Measurements from ENCODE around the gene SH3BP5. TPM values are rescaled to one million over a fixed set of nuclear protein-coding genes. Genes with fewer than 3 reads are reported as not detected.

SH3BP5 gene
- total and polyA plus RNA-seq, 2 donors (not counting 1 experiment from before 2014, with no cell fraction given): 6.7 to 12.9 TPM

GRCh38 chr3:15314276-15314675 lies 18.1 kb downstream of the SH3BP5 start:
- no peak overlapping the region for H3K27ac ChIP-seq (ENCODE audit: insufficient read depth, low read length)
- H3K27me3 ChIP-seq (ENCODE audit: control insufficient read depth, insufficient read depth, low read length): no peaks in the 10 kb centered on the region
- no peak overlapping the region for H3K4me2 ChIP-seq (ENCODE audit: extremely low read depth, insufficient read depth, low read length)
- H3K79me2 ChIP-seq (ENCODE audit: control insufficient read depth, insufficient read depth, low read length): no peaks in the 10 kb centered on the region
- H2AFZ ChIP-seq (ENCODE audit: low read length): no peak overlapping the region
- H3K9me3 ChIP-seq (ENCODE audit: control insufficient read depth, insufficient read depth, low read depth, low read length): no peaks in the 10 kb centered on the region
- H3K4me3 ChIP-seq (replicated peaks in 1 of 4; ENCODE audit: control extremely low read depth in 1 of 4, insufficient read depth in 1 of 4, low read depth in 3 of 4, low read length in 4 of 4): no peak overlapping the region
- H3K36me3 ChIP-seq (ENCODE audit: control insufficient read depth, insufficient read depth, low read length): no peaks in the 10 kb centered on the region
- TF ChIP-seq CTCF (conservative IDR thresholded peaks at IDR 0.05 in 1 of 2, IDR thresholded peaks at IDR 0.05 in 1 of 2; ENCODE audit: low read depth in 1 of 2, low read length in 2 of 2): no peak
- TF ChIP-seq EZH2 (IDR thresholded peaks at IDR 0.05; ENCODE audit: low read length, missing control alignments): no peak
- H3K4me1 ChIP-seq (ENCODE audit: control insufficient read depth, extremely low read depth, insufficient read depth, low read length): no peaks in the 10 kb centered on the region
- H4K20me1 ChIP-seq (ENCODE audit: control insufficient read depth, extremely low read depth, insufficient read depth, low read length): no peaks in the 10 kb centered on the region
- H3K9ac ChIP-seq (ENCODE audit: insufficient read depth, low read length): no peak overlapping the region
- no peak for DNase-seq (ENCODE audit: low read depth in 2 of 2)

GRCh38 chr3:15313461-15313860 lies 18.9 kb downstream of the SH3BP5 start:
- DNase-seq (ENCODE audit: low read depth in 2 of 2): no peak

GRCh38 chr3:15312550-15312949 lies 19.8 kb downstream of the SH3BP5 start:
- Histone ChIP-seq H3K9me3 (ENCODE audit: control insufficient read depth, insufficient read depth, low read depth, low read length) (no peaks in the 10 kb centered on the region), H3K36me3 (ENCODE audit: control insufficient read depth, insufficient read depth, low read length) (no peaks in the 10 kb centered on the region), H2AFZ (ENCODE audit: low read length) (no peak overlapping the region), H3K79me2 (ENCODE audit: control insufficient read depth, insufficient read depth, low read length) (no peaks in the 10 kb centered on the region), H3K9ac (ENCODE audit: insufficient read depth, low read length) (no peak overlapping the region), H3K4me3 (replicated peaks in 1 of 4; ENCODE audit: control extremely low read depth in 1 of 4, insufficient read depth in 1 of 4, low read depth in 3 of 4, low read length in 4 of 4) (no peak overlapping the region), H3K27me3 (ENCODE audit: control insufficient read depth, insufficient read depth, low read length) (no peaks in the 10 kb centered on the region), H4K20me1 (ENCODE audit: control insufficient read depth, extremely low read depth, insufficient read depth, low read length) (no peaks in the 10 kb centered on the region), H3K4me1 (ENCODE audit: control insufficient read depth, extremely low read depth, insufficient read depth, low read length) (no peaks in the 10 kb centered on the region), H3K4me2 (ENCODE audit: extremely low read depth, insufficient read depth, low read length) (no peak overlapping the region), H3K27ac (ENCODE audit: insufficient read depth, low read length) (no peak overlapping the region)
- no peak for TF ChIP-seq CTCF (conservative IDR thresholded peaks at IDR 0.05 in 1 of 2, IDR thresholded peaks at IDR 0.05 in 1 of 2; ENCODE audit: low read depth in 1 of 2, low read length in 2 of 2)
- TF ChIP-seq EZH2 (IDR thresholded peaks at IDR 0.05; ENCODE audit: low read length, missing control alignments): no peak
- no peak for DNase-seq (ENCODE audit: low read depth in 2 of 2)

More at GRCh38 chr3:15313461-15313860, 18.9 kb downstream of the SH3BP5 start:
- no peak overlapping the region for H3K9ac ChIP-seq (ENCODE audit: insufficient read depth, low read length)
- no peak overlapping the region for H3K4me3 ChIP-seq (replicated peaks in 1 of 4; ENCODE audit: control extremely low read depth in 1 of 4, insufficient read depth in 1 of 4, low read depth in 3 of 4, low read length in 4 of 4)
- H2AFZ ChIP-seq (ENCODE audit: low read length): no peak overlapping the region
- no peak overlapping the region for H3K27ac ChIP-seq (ENCODE audit: insufficient read depth, low read length)
- H3K79me2 ChIP-seq (ENCODE audit: control insufficient read depth, insufficient read depth, low read length): no peaks in the 10 kb centered on the region
- TF ChIP-seq EZH2 (IDR thresholded peaks at IDR 0.05; ENCODE audit: low read length, missing control alignments) (no peak), CTCF (conservative IDR thresholded peaks at IDR 0.05 in 1 of 2, IDR thresholded peaks at IDR 0.05 in 1 of 2; ENCODE audit: low read depth in 1 of 2, low read length in 2 of 2) (no peak)
- H4K20me1 ChIP-seq (ENCODE audit: control insufficient read depth, extremely low read depth, insufficient read depth, low read length): no peaks in the 10 kb centered on the region
- H3K36me3 ChIP-seq (ENCODE audit: control insufficient read depth, insufficient read depth, low read length): no peaks in the 10 kb centered on the region
- no peaks in the 10 kb centered on the region for H3K4me1 ChIP-seq (ENCODE audit: control insufficient read depth, extremely low read depth, insufficient read depth, low read length)
- H3K9me3 ChIP-seq (ENCODE audit: control insufficient read depth, insufficient read depth, low read depth, low read length): no peaks in the 10 kb centered on the region
- H3K4me2 ChIP-seq (ENCODE audit: extremely low read depth, insufficient read depth, low read length): no peak overlapping the region
- H3K27me3 ChIP-seq (ENCODE audit: control insufficient read depth, insufficient read depth, low read length): no peaks in the 10 kb centered on the region

All from fibroblast of lung (primary cell).